Liver (tissue), 9 donors: ENCODE data around the gene QPCTL. TPM values are rescaled to one million over a fixed set of nuclear protein-coding genes. Genes with fewer than 3 reads are reported as not detected.

Experiments
- DNase-seq: peaks from one replicate; pipeline ENCODE4 v3.0.0-alpha.2; 2017; ENCODE audit warnings: low spot score
- H3K27ac ChIP-seq, 2 donors: one replicate each; pipeline ENCODE4 v1.7.0; 2013; ENCODE audit warnings: inconsistent platforms in 2 of 2, low read length in 2 of 2, control low read depth in 1 of 2, low read depth in 1 of 2, mild to moderate bottlenecking in 1 of 2
- H3K27me3 ChIP-seq, 4 donors: one replicate each; pipeline versions ENCODE4 v1.6.1 to v1.7.0; 2013; ENCODE audit warnings: low read length in 3 of 4, inconsistent platforms in 1 of 4, mild to moderate bottlenecking in 1 of 4, moderate library complexity in 1 of 4; ENCODE audit not compliant: control insufficient read depth in 4 of 4, insufficient read depth in 4 of 4
- H3K36me3 ChIP-seq, 4 donors: one replicate each; pipeline versions ENCODE4 v1.6.1 to v1.7.0; 2013; ENCODE audit warnings: low read length in 3 of 4, mild to moderate bottlenecking in 3 of 4, low read depth in 1 of 4, moderate library complexity in 1 of 4; ENCODE audit not compliant: control insufficient read depth in 4 of 4, insufficient read depth in 3 of 4
- H3K4me1 ChIP-seq, 4 donors: one replicate each; pipeline versions ENCODE4 v1.6.1 to v1.7.0; 2013; ENCODE audit warnings: low read length in 3 of 4, mild to moderate bottlenecking in 3 of 4, moderate library complexity in 1 of 4; ENCODE audit not compliant: control insufficient read depth in 4 of 4, insufficient read depth in 4 of 4
- H3K4me3 ChIP-seq, 3 donors: one replicate each; pipeline versions ENCODE4 v1.6.1 to v1.7.0; 2013; ENCODE audit warnings: low read length in 3 of 3, control low read depth in 1 of 3, low read depth in 1 of 3, mild to moderate bottlenecking in 1 of 3
- H3K9ac ChIP-seq, 2 donors: one replicate each; pipeline ENCODE4 v1.7.0; 2013; ENCODE audit warnings: low read length in 2 of 2, mild to moderate bottlenecking in 2 of 2, moderate library complexity in 2 of 2, control low read depth in 1 of 2, low read depth in 1 of 2
- H3K9me3 ChIP-seq, 4 donors: one replicate each; pipeline versions ENCODE4 v1.6.1 to v1.7.0; 2013; ENCODE audit warnings: low read length in 3 of 4; ENCODE audit not compliant: control insufficient read depth in 4 of 4
- CTCF ChIP-seq: fragments of 150-350 bp; IDR thresholded peaks from 2 replicates; pipeline ENCODE4 v1.5.1; 2017; ENCODE audit warnings: improper control_type of control experiment, low read depth, low read length; ENCODE audit not compliant: missing input control
- EGR1 ChIP-seq, 2 donors: IDR thresholded peaks; 2 replicates each; pipeline ENCODE4 v1.6.1; 2016 to 2018; ENCODE audit warnings: antibody characterized with exemption in 2 of 2, low read depth in 2 of 2
- FOXA1 ChIP-seq: IDR thresholded peaks from 2 replicates; pipeline ENCODE4 v1.6.1; 2016; ENCODE audit warnings: antibody characterized with exemption
- FOXA2 ChIP-seq: IDR thresholded peaks from 2 replicates; pipeline ENCODE4 v1.6.1; 2016; ENCODE audit warnings: antibody characterized with exemption
- GABPA ChIP-seq, 2 donors: IDR thresholded peaks in 1 of 2; conservative IDR thresholded peaks in 1 of 2; 2 replicates each; pipeline ENCODE4 v1.6.1; 2016; ENCODE audit warnings: antibody characterized with exemption in 2 of 2, mild to moderate bottlenecking in 1 of 2, moderate library complexity in 1 of 2
- HNF4A ChIP-seq, 2 donors: conservative IDR thresholded peaks; 2 replicates each; pipeline ENCODE4 v1.6.1; 2016; ENCODE audit warnings: antibody characterized with exemption in 2 of 2, mild to moderate bottlenecking in 2 of 2
- HNF4G ChIP-seq: IDR thresholded peaks from 2 replicates; pipeline ENCODE4 v1.6.1; 2016; ENCODE audit warnings: antibody characterized with exemption
- JUND ChIP-seq, 2 donors: IDR thresholded peaks; 2 replicates each; pipeline ENCODE4 v1.6.1; 2016; ENCODE audit warnings: antibody characterized with exemption in 2 of 2
- NR2F2 ChIP-seq: IDR thresholded peaks from 2 replicates; pipeline ENCODE4 v1.6.1; 2016; ENCODE audit warnings: antibody characterized with exemption
- RAD21 ChIP-seq, 2 donors: IDR thresholded peaks; 2 replicates each; pipeline ENCODE4 v1.6.1; 2016; ENCODE audit warnings: antibody characterized with exemption in 2 of 2, mild to moderate bottlenecking in 2 of 2
- REST ChIP-seq: IDR thresholded peaks from 2 replicates; pipeline ENCODE4 v1.6.1; 2016; ENCODE audit warnings: antibody characterized with exemption, mild to moderate bottlenecking
- RXRA ChIP-seq, 2 donors: IDR thresholded peaks; 2 replicates each; pipeline ENCODE4 v1.6.1; 2017 to 2018; ENCODE audit warnings: antibody characterized with exemption in 2 of 2, mild to moderate bottlenecking in 1 of 2
- SP1 ChIP-seq: IDR thresholded peaks from 2 replicates; pipeline ENCODE4 v1.6.1; 2018; ENCODE audit warnings: antibody characterized with exemption, mild to moderate bottlenecking
- TAF1 ChIP-seq: conservative IDR thresholded peaks from 2 replicates; pipeline ENCODE4 v1.6.1; 2016; ENCODE audit warnings: antibody characterized with exemption, mild to moderate bottlenecking
- YY1 ChIP-seq: IDR thresholded peaks from 2 replicates; pipeline ENCODE4 v1.6.1; 2016; ENCODE audit warnings: antibody characterized with exemption, mild to moderate bottlenecking
- WGBS: extraction: QIAGEN DNeasy Blood & Tissue Kit; methylation state at CpG from one replicate; pipeline ENCODE4 v1.1.7; 2013; 5-methylcytosine and 5-hydroxymethylcytosine counted together
- polyA plus RNA-seq, 2 donors: library from polyadenylated mRNA; stranded (reverse) in 1 of 2; unstranded in 1 of 2; fragments of 200-250 nt in 1 of 2; fragments of >200 nt in 1 of 2; fragmentation: Nextera tagmentation in 1 of 2; extraction: Ambion mirVana in 1 of 2; gene quantifications; one replicate each; pipeline versions ENCODE4 v1.2.1 to v1.2.3, GENCODE V29; 2013 to 2015
- total RNA-seq, 2 donors: library from RNA; depleted of rRNA; stranded (reverse); fragments of >200 nt; gene quantifications; one replicate each; pipeline ENCODE4 v1.2.3, GENCODE V29; 2014
- TF ChIP-seq, protein P1 (sequence below): IDR thresholded peaks from 2 replicates; pipeline ENCODE4 v1.6.1; 2016; ENCODE audit warnings: antibody characterized with exemption
- TF ChIP-seq, protein P2 (sequence below): IDR thresholded peaks from 2 replicates; pipeline ENCODE4 v1.6.1; 2016; ENCODE audit warnings: antibody characterized with exemption
- TF ChIP-seq, protein P3 (sequence below): IDR thresholded peaks from 2 replicates; pipeline ENCODE4 v1.6.1; 2016; ENCODE audit warnings: antibody characterized with exemption
- donor health status: healthy.
- donor health status: healthy.
- donor health status: healthy.
- donor health status: healthy.
- donor health status: healthy.

QPCTL gene
- total RNA-seq (1 to 10 TPM; 3.7 to 6.1 TPM), polyA plus RNA-seq (1 to 10 TPM; 2.9 to 4.5 TPM)

DNA sequence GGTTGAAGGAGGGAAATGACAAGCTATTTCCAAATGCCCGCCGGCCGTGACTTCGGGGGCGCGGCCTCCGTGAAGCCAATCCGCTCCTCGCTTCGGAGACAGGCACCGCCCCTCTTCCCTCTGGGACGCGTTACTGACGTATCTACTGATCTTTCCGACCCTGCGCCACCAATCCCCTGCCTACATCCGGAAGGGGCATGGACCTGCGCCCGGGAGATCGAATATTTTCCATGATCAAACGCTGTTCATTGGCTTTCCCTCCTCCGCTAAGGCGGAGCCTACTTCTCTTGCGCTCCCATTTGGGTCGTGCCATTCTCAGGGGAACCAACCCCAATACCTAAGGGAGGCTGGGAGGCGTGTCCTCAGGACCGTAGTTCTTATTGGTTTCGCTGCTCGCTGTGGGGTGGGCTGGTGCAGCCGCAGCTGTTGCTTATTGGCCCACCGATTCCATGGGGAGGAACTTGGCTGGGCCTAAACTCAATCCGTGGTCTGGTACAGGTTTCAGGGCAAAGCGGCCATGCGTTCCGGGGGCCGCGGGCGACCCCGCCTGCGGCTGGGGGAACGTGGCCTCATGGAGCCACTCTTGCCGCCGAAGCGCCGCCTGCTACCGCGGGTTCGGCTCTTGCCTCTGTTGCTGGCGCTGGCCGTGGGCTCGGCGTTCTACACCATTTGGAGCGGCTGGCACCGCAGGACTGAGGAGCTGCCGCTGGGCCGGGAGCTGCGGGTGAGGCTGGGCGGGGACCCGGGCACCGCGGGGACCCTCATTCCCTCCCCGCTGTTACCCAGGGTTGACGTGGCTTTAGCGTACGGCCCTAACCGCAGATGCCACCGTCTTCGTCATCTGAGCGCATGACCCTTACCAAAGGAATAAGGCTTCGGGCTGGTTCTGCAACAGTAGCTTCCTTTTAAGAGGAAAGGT lies at the start of gene QPCTL:
Gene QPCTL, plus strand, starts transcription at position 480 of the 919 bp plus-strand sequence. Its CDS starts 38 bp downstream, at position 518.
- Histone ChIP-seq H3K4me1 (peaks cover 0 to 15% (median 7%) of the 10 kb centered on the region in 4 donors), H3K27me3 (no peaks in the 10 kb centered on the region), H3K9ac (peak within 1 kb of the TSS; percentile 53 to 78), H3K4me3 (peak within 1 kb of the TSS; percentile 77 to 97 (median 82)), H3K36me3 (peaks cover 0 to 18% (median 8%) of the 10 kb centered on the region in 4 donors), H3K9me3 (no peaks in the 10 kb centered on the region), H3K27ac (peak within 1 kb of the TSS; percentile 87 to 96)
- TF ChIP-seq SP1 (peak; percentile 98), HNF4G (no peak), NR2F2 (peak; percentile 95), HNF4A (conservative IDR thresholded peaks at IDR 0.05) (peak; percentile 59 to 61), TAF1 (no peak), FOXA2 (no peak), CTCF (no peak), RAD21 (IDR thresholded peaks at IDR 0.05) (peak; percentile 22 to 44), REST (peak; percentile 89), RXRA (IDR thresholded peaks at IDR 0.05) (peak; percentile 71 to 75), YY1 (peak; percentile 91), EGR1 (IDR thresholded peaks at IDR 0.05; ENCODE audit: low read depth in 2 of 2) (peak; percentile 91 to 97), GABPA (IDR thresholded peaks at IDR 0.05 in 1 of 2, conservative IDR thresholded peaks at IDR 0.05 in 1 of 2) (peak in 1 of 2 donors; percentile 92), FOXA1 (peak; percentile 67), JUND (IDR thresholded peaks at IDR 0.05) (peak; percentile 61 to 85)
- TF ChIP-seq, protein P1, sequence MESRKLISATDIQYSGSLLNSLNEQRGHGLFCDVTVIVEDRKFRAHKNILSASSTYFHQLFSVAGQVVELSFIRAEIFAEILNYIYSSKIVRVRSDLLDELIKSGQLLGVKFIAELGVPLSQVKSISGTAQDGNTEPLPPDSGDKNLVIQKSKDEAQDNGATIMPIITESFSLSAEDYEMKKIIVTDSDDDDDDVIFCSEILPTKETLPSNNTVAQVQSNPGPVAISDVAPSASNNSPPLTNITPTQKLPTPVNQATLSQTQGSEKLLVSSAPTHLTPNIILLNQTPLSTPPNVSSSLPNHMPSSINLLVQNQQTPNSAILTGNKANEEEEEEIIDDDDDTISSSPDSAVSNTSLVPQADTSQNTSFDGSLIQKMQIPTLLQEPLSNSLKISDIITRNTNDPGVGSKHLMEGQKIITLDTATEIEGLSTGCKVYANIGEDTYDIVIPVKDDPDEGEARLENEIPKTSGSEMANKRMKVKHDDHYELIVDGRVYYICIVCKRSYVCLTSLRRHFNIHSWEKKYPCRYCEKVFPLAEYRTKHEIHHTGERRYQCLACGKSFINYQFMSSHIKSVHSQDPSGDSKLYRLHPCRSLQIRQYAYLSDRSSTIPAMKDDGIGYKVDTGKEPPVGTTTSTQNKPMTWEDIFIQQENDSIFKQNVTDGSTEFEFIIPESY = peak; percentile 90
- TF ChIP-seq, protein P2, sequence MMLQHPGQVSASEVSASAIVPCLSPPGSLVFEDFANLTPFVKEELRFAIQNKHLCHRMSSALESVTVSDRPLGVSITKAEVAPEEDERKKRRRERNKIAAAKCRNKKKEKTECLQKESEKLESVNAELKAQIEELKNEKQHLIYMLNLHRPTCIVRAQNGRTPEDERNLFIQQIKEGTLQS = peak; percentile 60
- TF ChIP-seq, protein P3, sequence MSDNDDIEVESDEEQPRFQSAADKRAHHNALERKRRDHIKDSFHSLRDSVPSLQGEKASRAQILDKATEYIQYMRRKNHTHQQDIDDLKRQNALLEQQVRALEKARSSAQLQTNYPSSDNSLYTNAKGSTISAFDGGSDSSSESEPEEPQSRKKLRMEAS = peak; percentile 93
- WGBS = under 1% methylated on average over 70 of the region's 70 CpGs
- DNase-seq = peak; percentile 91
